ENCODE data around the gene AZGP1. TPM values are rescaled to one million over a fixed set of nuclear protein-coding genes. Genes with fewer than 3 reads are reported as not detected.
"Not testable (repeated sequence)": the region's sequence is repeated elsewhere in the genome, so short reads cannot be mapped to it uniquely, and the experiment has no call there.

Gene AZGP1
- total RNA-seq, 1 donor from 2014 or later, result not detected

GRCh38 chr7:99953649-99954048, 22.2 kb downstream of the AZGP1 start:
- Mint-ChIP-seq H3K27me3 (peaks cover 23% of the 10 kb centered on the region), H3K4me3 (ENCODE audit: low read depth) (no peak overlapping the region), H3K36me3 (ENCODE audit: insufficient read depth) (no peaks in the 10 kb centered on the region), H3K9me3 (ENCODE audit: low read depth) (peaks cover 8% of the 10 kb centered on the region), H3K4me1 (ENCODE audit: low read depth) (no peaks in the 10 kb centered on the region), H3K27ac (no peak overlapping the region)
- no peak for TF ChIP-seq CTCF (IDR thresholded peaks at IDR 0.05; ENCODE audit: unreplicated experiment)
- DNase-seq (ENCODE audit: low spot score, unreplicated experiment), result no peak

- DNase-seq (ENCODE audit: low spot score, unreplicated experiment), result not testable (repeated sequence)
Observed at GRCh38 chr7:99952649-99953048, 23.2 kb downstream of the AZGP1 start.

GRCh38 chr7:99950819-99951218, 25.0 kb downstream of the AZGP1 start:
- peaks cover 16% of the 10 kb centered on the region for H3K27me3 Mint-ChIP-seq
- not testable (repeated sequence) for H3K4me3 Mint-ChIP-seq (ENCODE audit: low read depth); H3K36me3 Mint-ChIP-seq (ENCODE audit: insufficient read depth); H3K9me3 Mint-ChIP-seq (ENCODE audit: low read depth); DNase-seq (ENCODE audit: low spot score, unreplicated experiment); H3K4me1 Mint-ChIP-seq (ENCODE audit: low read depth); H3K27ac Mint-ChIP-seq

More at GRCh38 chr7:99952649-99953048, 23.2 kb downstream of the AZGP1 start:
- not testable (repeated sequence) for H3K27ac Mint-ChIP-seq; H3K4me3 Mint-ChIP-seq (ENCODE audit: low read depth); H3K9me3 Mint-ChIP-seq (ENCODE audit: low read depth); H3K4me1 Mint-ChIP-seq (ENCODE audit: low read depth); H3K36me3 Mint-ChIP-seq (ENCODE audit: insufficient read depth)
- peaks cover 21% of the 10 kb centered on the region for H3K27me3 Mint-ChIP-seq

GRCh38 chr7:99949645-99950228, 26.1 kb downstream of the AZGP1 start:
- no peak for DNase-seq (ENCODE audit: low spot score, unreplicated experiment)
- H3K4me1 Mint-ChIP-seq (ENCODE audit: low read depth), result no peaks in the 10 kb centered on the region
- H3K27me3 Mint-ChIP-seq, result peaks cover 8% of the 10 kb centered on the region
- H3K27ac Mint-ChIP-seq, result no peak overlapping the region
- no peak overlapping the region for H3K4me3 Mint-ChIP-seq (ENCODE audit: low read depth)
- no peak for TF ChIP-seq CTCF (IDR thresholded peaks at IDR 0.05; ENCODE audit: unreplicated experiment)
- H3K36me3 Mint-ChIP-seq (ENCODE audit: insufficient read depth), result no peaks in the 10 kb centered on the region
- peaks cover 8% of the 10 kb centered on the region for H3K9me3 Mint-ChIP-seq (ENCODE audit: low read depth)

GRCh38 chr7:99947608-99948007, 28.2 kb downstream of the AZGP1 start:
- Mint-ChIP-seq H3K4me1 (ENCODE audit: low read depth) (peaks cover 11% of the 10 kb centered on the region), H3K27me3 (peaks cover 4% of the 10 kb centered on the region), H3K27ac (no peak overlapping the region), H3K9me3 (ENCODE audit: low read depth) (peaks cover 8% of the 10 kb centered on the region), H3K36me3 (ENCODE audit: insufficient read depth) (no peaks in the 10 kb centered on the region), H3K4me3 (ENCODE audit: low read depth) (no peak overlapping the region)
- DNase-seq (ENCODE audit: low spot score, unreplicated experiment), result no peak
- no peak for TF ChIP-seq CTCF (IDR thresholded peaks at IDR 0.05; ENCODE audit: unreplicated experiment)

- no peak for DNase-seq (ENCODE audit: low spot score, unreplicated experiment)
- H3K27me3 Mint-ChIP-seq, result peaks cover 4% of the 10 kb centered on the region
- no peaks in the 10 kb centered on the region for H3K36me3 Mint-ChIP-seq (ENCODE audit: insufficient read depth)
- no peak for TF ChIP-seq CTCF (IDR thresholded peaks at IDR 0.05; ENCODE audit: unreplicated experiment)
- H3K4me1 Mint-ChIP-seq (ENCODE audit: low read depth), result peaks cover 11% of the 10 kb centered on the region
- no peak overlapping the region for H3K4me3 Mint-ChIP-seq (ENCODE audit: low read depth)
- no peak overlapping the region for H3K27ac Mint-ChIP-seq
- H3K9me3 Mint-ChIP-seq (ENCODE audit: low read depth), result peaks cover under 1% of the 10 kb centered on the region
Observed at GRCh38 chr7:99944497-99945070, 31.2 kb downstream of the AZGP1 start.

Measured in progenitor cell of endocrine pancreas (in vitro differentiated cells).